SKM-1 treated with dmso at 0.1 percent for 144 hours (cell line): Measurements from ENCODE around the gene HSD17B1.
"Not testable (repeated sequence)": the region's sequence is repeated elsewhere in the genome, so short reads cannot be mapped to it uniquely, and the experiment has no call there.

Experiments used
- DNase-seq: peaks from one replicate; lab custom pipeline; 2025; ENCODE audit not compliant: unreplicated experiment; lab: John Stamatoyannopoulos, UW

HSD17B1 gene

GRCh38 chr17:42552736-42553135 is at the start of gene HSD17B1:
Gene HSD17B1, plus strand, starts transcription at chr17:42552923. Its CDS starts 11 bp downstream, at chr17:42552934.
- DNase-seq: not testable (repeated sequence)

- no peak for DNase-seq
These were observed 49.8 kb upstream of the HSD17B1 start for GRCh38 chr17:42502926-42503325.

- DNase-seq: no peak
These were observed 45.1 kb upstream of the HSD17B1 start for GRCh38 chr17:42507671-42508070.

GRCh38 chr17:42508426-42509165 is 44.1 kb upstream of the HSD17B1 start:
- no peak for DNase-seq

GRCh38 chr17:42509409-42509808 is 43.3 kb upstream of the HSD17B1 start:
- DNase-seq: no peak

- DNase-seq: peak; percentile 33
These were observed 42.9 kb upstream of the HSD17B1 start for GRCh38 chr17:42509841-42510240.

GRCh38 chr17:42512246-42512645 is 40.5 kb upstream of the HSD17B1 start:
- no peak for DNase-seq

GRCh38 chr17:42512733-42513251 is 39.9 kb upstream of the HSD17B1 start:
- DNase-seq: no peak

- DNase-seq: no peak
These were observed 39.0 kb upstream of the HSD17B1 start for GRCh38 chr17:42513686-42514085.

- no peak for DNase-seq
These were observed 38.4 kb upstream of the HSD17B1 start for GRCh38 chr17:42514279-42514678.

- no peak for DNase-seq
These were observed 37.9 kb upstream of the HSD17B1 start for GRCh38 chr17:42514867-42515266.

- DNase-seq: peak; percentile 53
These were observed 35.2 kb upstream of the HSD17B1 start for GRCh38 chr17:42517516-42517915.

- DNase-seq: peak; percentile 33
These were observed 34.5 kb upstream of the HSD17B1 start for GRCh38 chr17:42518046-42518754.

- DNase-seq: no peak
These were observed 33.8 kb upstream of the HSD17B1 start for GRCh38 chr17:42518755-42519545.

- DNase-seq: peak; percentile 16
These were observed 32.9 kb upstream of the HSD17B1 start for GRCh38 chr17:42519546-42520491.

- DNase-seq: no peak
These were observed 32.2 kb upstream of the HSD17B1 start for GRCh38 chr17:42520540-42520951.

GRCh38 chr17:42521036-42521435 is 31.7 kb upstream of the HSD17B1 start:
- DNase-seq: no peak

- DNase-seq: no peak
These were observed 31.0 kb upstream of the HSD17B1 start for GRCh38 chr17:42521666-42522262.

GRCh38 chr17:42522263-42522790 is 30.4 kb upstream of the HSD17B1 start:
- no peak for DNase-seq
